CD4-positive, alpha-beta T cell treated with Interleukin-10 for 1 hour (primary cell): ENCODE results near the gene EDIL3.

ENCODE experiments used
- DNase-seq: peaks from one replicate; pipeline ENCODE4 v3.0.0-alpha.2; 2020

Gene EDIL3

DNA sequence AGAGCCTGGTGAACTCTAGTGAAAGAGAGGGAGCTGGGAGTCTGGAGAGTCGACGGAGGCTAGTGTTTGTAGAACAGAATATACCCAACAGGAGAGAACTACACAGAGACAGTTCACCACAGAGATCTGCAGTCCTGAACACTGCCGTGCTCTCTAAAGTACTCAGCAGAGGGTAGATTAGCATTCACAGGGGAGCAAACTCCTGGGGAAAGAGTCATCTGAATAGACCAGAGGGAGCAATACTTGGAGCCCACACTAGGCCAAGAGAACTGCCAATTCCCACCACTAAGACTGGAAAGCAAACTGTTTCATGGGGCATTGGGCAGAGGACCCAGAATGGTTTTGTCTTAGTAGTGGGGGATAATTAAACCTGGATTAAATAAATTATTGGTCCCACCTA is 235.6 kb downstream of the EDIL3 start:
- no peak for DNase-seq

DNA sequence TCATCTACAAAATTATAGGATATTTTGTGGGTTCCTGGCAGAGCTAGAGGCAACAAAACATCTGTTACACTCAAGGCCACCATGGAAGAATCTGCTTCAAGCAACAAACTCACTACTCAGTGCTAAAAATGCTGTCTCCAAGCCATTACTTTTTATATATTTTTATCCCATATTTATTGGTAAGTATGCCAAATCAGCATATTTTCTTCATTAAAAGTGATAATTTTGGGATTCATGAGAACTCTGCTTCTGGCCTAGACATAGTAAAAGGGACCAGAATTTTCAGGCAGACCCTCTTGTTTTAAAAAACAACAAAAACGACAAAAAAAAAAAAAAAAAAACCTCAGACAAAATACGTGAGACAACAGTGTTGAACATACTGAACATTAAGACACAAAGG is 236.0 kb downstream of the EDIL3 start:
- DNase-seq: no peak

DNA sequence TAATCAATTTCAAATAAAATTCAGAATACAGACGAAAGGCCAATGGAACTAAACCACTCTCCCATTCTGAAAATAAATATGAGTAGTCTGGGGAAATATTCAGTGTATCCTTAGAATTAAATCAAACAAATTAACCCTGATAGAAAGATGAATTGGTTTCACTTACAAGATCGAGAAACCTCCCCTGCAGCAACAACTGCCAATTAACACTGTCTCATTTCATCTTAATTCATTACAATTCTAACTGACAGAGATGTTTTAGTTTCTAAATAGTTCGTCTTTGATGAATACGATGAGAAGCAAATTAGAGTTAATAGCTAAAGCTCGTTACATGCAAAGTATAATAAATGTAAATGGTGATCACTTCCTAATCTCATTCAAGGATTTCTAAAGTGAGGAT is 247.1 kb downstream of the EDIL3 start:
- no peak for DNase-seq

DNA sequence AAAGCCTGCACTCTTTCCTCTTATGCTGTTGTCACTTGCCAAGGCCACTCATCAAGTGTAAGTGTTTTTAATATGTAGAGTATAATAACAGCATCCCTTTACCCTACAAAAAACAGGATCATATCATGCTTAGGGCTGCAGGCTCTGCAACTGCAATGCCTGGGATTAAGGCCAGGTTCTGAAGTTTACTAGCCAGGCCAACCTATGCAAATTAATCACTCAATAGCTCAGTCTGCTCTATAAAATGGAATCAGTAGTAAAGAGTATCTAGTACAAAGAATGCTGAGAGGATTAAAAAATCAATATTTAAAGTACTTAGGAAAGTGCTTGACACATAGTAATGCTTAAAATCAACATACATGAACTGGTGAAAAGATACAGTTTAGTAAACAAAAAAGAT is 253.3 kb downstream of the EDIL3 start:
- DNase-seq: no peak

DNA sequence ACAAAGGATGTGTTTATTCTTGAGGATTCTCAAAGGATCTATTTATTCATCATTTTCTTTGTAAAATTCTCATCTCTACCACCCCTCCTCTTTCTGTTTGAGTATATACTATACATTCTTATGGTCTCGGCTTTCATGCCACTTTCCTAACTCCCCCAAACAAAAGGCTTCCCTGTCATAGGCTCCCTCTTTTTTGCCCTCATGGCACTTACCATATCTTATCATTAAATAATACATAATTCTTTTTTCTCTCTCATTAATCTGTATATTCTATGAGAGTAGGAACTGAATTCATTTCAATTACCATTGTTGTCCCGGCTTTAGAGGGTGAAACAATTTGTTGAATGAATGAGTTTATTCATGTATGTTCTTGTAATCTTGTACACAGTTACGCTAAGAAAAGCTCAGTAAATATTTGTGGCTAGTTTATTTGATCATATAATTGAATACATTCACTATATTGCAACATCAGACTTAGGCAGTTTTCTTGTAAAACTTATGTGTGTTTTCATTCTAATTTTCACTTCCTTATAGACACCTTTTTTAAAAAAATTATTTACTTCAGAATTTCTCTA is 254.6 kb downstream of the EDIL3 start:
- no peak for DNase-seq

DNA sequence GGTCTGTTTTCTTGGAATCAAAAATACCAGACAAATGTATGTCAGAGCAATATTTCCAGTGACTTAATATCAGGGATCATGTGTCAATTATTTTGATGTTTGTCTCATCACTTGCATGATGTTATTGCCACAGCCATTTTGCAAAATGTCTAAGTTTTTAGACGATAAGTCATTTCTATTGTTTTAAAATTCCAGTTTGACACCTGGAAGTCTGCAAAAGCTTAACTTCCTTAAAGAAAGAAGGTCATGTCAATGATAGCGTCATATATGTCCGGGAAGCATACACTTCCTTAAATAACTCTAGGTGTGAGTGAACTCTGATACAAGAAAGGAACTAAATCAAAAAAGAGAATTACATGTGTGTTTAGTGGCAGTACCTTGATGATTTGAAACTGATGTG is 259.5 kb downstream of the EDIL3 start:
- DNase-seq: no peak

DNA sequence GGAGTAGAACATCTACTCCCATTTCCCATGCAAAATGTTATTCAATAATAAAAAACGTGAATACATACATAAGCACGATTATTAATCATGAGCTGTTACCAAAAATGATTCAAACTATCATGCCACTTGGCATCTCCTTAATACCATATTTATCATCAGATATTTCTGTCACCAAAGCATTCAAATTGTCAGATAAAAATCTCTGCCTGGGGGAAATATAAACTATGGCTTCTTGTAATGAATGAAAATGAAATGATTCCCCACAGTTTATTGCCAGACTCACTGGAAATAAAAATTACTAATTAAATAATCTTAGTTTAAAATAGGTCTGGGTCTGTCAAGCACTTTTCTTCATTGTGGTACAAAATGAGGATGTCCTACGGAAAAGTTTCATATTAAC is 265.4 kb downstream of the EDIL3 start:
- DNase-seq: no peak

DNA sequence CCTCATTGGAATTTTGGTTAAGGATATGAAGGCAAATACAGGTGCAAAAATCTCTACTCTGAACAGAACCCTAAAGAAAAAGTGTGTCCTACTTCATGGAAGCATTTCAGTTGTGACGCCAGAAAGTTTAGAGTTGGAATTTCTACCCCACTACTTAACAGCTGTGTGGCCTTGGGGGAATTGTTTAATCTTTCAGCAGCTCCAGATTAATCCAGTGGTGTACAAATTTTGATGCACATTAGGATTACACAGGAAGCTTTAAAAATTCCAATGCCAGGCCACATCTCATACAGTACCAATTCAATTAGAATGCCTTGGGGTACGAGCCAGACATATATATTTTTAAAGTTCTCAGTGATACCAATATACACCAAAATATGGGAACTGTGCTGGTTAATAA is 266.1 kb downstream of the EDIL3 start:
- no peak for DNase-seq

DNA sequence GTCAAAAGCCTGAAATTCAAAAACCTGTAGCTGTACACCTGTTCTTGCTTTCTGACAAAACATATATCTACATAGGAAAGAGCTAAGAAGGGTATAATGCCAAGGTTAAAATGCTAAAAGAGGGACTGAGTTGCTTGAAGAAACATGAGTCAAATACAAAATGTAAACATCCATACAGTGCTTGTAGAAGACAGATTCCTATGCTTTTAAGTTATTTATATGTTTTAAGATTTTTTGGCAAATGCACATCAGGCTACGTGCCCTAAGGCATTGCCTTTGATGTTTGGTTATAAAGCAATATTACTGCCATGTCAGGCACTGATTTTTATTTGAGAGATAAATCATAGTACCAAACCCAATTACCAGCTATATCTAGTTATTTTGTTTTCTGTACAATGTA is 269.0 kb downstream of the EDIL3 start:
- no peak for DNase-seq

DNA sequence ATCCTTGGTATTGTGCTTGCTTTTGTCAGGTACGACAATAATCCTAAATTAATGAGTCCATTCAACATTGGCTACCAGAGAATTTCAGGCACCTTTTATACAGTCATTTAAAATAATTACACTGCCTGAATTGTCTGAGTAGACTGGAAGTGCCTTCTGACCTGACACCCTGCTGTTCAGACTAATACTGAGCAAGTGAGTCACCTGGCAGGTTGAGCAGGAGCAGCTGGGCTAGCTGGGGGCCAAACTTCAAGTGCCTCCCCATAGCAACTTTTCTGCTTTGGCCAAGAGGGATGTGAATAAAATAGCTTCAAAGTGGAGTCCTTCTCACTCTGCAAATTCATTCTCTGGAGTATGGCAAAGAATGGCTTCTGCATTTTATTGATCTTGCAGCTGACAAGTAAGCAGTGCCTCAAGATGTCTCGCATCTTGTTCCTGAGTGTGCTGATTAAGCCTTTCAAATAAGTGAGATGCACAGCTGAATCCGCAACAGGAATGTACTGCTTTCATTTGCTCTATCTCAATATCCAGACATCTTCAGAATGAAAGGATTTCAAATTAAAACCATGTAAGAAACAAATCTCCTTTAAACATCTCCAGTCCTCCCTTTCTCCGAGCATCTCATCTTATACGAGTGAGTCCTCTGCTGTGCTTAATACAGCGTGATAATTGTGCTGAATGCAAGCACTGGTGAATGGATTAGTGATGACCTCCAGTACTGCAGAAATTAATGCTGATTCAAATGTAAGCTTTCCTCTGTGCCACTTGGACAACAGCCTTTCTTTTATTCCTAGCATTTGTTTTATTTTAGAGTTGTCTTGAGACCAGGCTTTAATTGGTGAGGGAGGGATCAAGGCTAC is 271.2 kb downstream of the EDIL3 start:
- DNase-seq: no peak

DNA sequence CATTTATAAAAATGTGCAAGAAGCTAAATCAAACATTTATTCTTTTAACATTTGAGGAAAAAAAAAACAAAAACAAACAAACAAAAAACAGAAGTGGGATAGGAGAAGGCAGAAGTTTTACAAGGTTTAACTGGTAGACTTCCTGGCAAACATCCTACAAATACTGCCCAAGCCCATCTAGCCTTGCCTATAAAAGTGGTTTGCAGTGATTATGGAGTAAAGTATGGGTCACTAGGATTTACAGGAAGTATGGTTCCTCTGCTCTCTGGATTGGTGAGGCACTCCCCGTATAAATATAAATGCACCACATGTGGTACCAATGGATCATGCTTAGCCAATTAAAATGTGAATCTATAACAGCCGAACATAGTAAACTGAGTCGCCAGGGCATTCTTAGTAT is 291.9 kb downstream of the EDIL3 start:
- DNase-seq: no peak

DNA sequence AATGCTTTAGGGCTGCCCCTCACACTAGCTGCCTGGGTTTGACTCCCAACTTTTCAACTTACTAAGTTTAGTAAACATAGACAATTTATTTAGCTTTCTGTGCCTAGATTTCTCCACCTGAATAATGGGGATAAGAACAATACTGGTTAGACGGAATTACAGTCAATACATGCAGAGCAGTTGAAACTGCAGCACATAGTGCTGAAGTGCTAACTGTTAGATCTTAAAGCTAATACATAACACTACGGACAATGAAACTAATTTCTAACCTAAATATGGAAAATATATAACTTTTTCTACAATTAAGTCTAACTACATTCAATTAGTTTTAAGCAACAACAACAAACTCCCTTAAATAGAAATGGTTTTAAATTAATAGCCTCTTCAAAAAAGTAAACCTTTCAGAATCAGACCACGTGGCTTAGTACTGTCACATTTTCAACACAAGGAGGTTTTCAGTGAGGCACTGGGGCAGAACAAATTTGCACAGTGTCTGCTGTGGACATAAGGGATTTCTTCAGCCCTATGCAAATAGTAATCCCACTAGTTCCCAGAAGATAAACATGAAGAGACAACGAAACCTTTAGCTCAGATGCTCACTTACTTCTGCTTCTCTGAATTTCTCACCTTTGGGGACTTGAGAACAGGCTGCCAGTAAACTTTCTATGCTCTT is 293.4 kb downstream of the EDIL3 start:
- no peak for DNase-seq

DNA sequence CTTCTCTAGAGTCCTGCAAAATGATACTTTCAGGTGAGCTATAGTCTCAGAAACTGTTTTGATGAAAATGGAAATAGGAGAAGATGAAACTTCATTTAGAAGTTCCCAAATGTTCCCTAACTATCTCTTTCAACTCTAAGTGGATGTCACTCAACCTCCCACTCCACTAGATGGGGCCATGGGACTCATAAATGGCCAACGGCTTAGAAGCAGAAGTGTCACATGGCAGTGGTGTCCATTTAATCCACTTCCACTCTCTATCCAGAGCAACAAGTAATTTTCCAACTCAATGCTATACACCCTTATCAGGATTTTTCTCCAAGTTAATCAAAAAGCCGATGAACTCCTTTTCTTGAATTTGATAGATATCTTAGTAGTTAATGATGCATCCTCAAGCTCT is 295.7 kb downstream of the EDIL3 start:
- DNase-seq: no peak

DNA sequence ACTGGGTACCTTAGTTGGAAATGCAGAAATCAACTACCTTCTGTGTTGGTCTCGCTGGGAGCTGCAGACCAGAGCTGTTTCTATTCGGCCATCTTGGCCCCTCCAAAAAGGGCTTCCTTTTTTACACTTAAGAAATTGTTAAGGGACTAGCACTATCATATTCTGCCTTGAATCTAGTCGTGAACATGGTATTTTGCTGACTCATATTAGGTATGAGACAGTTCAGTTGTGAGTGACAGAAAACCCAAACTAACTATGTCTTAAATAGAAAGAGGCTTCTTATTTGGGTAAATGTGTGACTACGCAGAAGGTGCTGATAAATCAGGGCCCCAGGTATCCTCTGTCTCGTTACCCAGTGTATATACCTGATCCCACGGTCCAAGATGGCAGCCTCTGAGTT is 298.2 kb downstream of the EDIL3 start:
- no peak for DNase-seq

DNA sequence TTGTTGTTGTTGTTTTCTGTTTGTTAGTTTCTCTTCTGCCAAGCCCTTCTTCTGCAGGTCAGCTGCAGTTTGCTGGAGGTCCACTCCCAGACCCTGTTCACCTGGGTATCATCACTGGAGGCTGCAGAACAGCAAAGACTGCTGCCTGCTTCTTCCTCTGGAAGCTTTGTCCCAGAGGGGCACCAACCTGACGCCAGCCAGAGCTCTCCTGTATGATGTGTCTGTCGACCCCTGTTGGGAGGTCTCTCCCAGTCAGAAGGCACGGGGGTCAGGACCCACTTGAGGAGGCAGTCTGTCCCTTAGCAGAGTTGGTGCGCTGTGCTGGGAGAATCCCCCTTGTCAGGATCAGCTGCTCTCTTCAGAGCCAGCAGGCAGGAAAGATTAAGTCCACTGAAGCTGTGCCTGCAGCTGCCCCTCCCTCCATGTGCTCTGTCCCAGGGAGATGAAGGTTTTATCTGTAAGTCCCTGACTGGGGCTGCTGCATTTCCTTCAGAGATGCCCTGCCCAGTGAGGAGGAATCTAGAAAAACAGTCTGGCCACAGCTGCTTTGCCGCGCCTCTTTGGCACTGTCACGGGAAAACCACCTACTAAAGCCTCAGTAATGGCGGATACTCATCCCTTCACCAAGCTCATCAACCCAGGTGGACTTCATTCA is 299.2 kb downstream of the EDIL3 start:
- no peak for DNase-seq

DNA sequence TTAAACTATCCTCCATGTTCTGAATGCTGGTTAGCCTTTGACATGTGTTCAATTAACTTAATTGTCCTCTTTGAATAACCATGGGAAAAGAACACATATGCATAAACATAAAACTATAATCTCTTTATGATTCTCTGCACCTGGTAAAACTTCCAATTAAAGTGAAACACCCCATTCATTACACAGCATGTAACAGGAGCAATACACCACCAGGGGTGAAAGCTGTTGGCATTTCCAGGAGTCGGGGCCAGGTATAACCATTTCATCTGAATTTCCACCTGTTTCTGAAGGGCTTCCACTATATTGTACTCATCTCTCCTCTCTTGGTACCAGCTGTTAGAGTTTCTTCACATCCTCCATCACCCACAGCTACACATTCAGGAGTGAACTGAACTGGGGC is 303.8 kb downstream of the EDIL3 start:
- DNase-seq: no peak

DNA sequence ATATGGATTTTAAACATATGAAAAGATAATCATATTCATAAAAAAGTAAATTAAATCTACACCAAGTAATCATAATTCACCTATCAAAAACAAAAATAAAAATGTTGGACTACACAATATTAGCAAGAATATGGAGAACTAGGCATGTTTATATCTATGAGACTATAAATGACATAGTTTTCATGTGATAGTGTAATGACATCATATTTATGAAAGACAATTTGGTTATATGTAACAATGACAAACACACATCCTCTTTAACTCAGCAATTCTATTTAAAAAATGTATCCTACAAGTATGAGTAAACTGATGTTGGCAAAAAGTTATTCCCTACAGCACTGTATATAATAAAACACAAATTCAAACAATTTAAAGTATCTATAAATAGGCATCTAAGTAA is 312.3 kb downstream of the EDIL3 start:
- DNase-seq: no peak

DNA sequence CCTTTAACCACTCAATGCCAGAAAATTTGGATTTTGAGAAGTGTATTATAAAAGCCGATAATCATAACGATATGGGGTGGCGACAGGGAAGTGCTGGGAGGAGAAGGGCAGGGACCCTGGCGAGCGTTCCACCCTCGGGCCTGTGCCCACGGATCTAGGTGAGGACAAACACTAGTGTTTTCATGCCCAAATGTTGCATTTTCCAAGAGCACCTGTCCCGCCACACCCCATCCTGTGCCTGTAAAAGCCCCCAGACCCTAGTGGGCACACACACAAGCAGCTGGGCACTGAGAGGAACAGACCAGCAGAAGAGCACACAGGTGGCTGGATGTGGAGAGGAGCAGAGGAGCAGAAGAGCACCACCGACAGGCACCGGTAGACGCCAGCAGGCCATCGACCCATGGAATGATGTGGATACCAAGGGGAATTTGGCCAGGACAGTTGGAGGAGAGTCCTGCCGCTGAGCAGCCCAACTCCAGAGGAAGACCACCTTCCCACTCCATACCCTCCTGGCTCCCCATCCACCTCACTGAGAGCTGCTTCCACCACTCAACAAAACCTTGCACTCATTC is 315.0 kb downstream of the EDIL3 start:
- no peak for DNase-seq

DNA sequence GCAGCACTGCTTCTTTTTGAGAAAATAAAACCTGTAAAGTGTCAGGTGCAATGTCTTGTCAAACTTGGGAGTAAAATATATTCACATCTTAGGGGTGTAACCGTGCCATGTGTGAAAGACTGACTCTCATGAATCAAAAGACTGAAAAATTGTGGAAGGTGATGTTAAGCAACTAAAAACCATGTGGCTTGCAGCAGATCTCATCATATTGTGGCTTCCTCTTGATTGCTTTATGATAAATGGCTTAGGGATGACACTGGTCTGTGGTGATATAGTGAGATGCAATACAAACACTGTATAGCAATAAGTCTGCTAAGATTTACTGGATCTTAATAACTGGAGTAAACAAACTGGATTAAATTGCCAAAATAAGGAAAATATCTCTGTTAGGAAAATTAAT is 321.6 kb downstream of the EDIL3 start:
- DNase-seq: no peak

DNA sequence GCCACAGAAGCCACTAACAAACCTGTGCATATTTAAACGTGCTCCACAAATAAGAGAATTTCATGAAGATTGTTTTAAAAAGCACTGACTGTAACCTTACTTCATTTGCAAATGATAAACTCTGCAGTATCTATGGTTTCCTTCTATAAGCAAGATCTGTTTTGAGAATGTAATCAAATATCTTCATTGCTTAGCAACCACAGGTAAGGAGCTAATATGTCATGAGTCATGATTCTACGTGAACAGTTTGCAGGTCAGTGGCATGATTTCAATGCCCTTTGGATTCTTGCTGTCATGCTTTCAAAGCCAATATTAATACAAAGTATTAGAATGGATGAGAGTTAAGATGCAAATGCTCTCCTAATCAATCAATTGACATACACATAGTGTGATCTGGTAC is 325.0 kb downstream of the EDIL3 start:
- no peak for DNase-seq

DNA sequence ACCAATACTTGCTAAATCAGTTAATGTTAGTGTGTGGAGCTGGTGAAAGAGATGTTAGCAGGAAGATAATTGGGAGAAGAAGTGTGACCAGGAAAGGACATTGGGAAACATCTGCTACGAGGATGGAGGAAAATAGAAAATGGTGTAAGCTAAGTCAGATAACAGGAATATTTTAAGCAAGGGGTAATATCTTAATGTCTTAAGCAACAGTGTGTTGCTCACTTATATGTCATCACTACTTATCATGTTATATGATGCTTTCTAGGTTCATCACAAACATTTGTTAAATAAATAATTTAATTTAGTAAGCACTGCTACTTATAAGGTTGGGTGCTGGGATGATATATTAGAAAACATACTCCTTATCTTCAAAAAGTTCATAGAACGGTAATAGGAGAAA is 326.1 kb downstream of the EDIL3 start:
- DNase-seq: no peak

DNA sequence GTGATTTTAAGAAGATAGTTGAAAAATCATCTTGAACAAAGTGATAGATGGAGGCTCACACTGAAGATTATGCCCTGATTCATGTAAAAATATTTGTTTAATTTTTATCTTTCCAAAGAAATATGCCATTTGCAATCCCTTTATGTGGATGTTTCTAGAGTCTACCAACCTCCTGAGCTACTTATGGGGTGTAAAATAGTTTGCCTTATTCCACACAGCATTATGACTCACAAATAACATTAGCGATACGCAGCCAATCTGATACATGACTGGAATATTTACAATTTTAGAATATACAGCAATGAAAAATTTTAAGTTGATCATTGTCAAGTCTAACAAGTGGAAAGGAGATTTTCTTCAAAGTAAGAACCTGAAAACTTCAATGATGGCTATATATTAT is 327.5 kb downstream of the EDIL3 start:
- no peak for DNase-seq

DNA sequence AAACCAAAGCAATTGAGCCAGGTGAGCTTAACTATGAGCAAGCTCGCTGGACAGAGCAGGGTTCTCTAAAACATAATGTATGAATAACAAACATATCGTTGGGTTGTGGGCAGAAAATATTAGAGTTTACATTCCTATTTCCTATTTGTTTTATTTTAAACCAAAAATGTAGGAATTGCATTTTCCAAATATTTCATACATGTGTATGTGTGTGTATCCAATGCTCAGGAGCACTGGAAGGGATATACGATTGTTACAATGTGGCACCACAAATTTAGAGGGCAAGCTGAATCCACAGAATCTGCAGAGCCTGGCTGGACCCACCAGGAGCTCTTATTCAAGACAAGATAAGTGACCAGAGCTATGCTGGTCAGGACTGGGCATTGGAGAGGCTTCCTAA is 338.7 kb downstream of the EDIL3 start:
- no peak for DNase-seq

DNA sequence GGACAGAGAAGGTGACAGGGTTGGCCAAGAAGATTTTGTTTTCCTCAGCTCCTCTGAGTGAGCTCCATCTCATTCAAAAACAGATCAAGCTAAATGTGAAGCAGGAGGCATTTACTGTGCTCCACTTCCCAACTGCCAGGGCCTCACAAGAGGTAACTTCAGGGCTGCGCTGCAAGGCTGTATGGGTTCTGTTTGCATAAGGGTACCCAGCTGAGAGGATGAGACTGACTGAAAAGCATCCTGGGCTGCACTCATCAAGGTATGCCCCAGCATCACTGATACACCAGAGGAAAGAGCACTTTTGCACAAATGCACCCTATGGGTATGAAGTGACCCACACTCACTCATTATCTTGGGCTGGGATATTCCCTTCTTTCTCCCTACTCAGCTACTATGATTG is 347.8 kb downstream of the EDIL3 start:
- no peak for DNase-seq
